Fibroblast of skin of scalp (primary cell): ENCODE results near the gene CTXN1.
"Not testable (repeated sequence)": the region's sequence is repeated elsewhere in the genome, so short reads cannot be mapped to it uniquely, and the experiment has no call there.

ENCODE experiments used
- DNase-seq: peaks from one replicate; pipeline ENCODE4 v3.0.0-alpha.2; 2013

The CTXN1 gene

GRCh38 chr19:7924651-7925170 lies 1.2 kb downstream of the CTXN1 start:
- DNase-seq, result no peak

- DNase-seq, result no peak
Measured at GRCh38 chr19:7924241-7924640, 1.7 kb downstream of the CTXN1 start.

GRCh38 chr19:7923295-7924191 lies 2.4 kb downstream of the CTXN1 start:
- DNase-seq, result no peak

GRCh38 chr19:7922836-7923195 lies 3.1 kb downstream of the CTXN1 start:
- no peak for DNase-seq

- DNase-seq, result no peak
Measured at GRCh38 chr19:7921967-7922835, 3.7 kb downstream of the CTXN1 start.

GRCh38 chr19:7921302-7921966 lies 4.5 kb downstream of the CTXN1 start:
- DNase-seq, result no peak

- peak; percentile 97 for DNase-seq
Measured at GRCh38 chr19:7920519-7921301, 5.2 kb downstream of the CTXN1 start.

GRCh38 chr19:7919610-7920518 lies 6.1 kb downstream of the CTXN1 start, which contains the start of gene SNAPC2:
TSS of gene SNAPC2 (plus strand) at chr19:7920338. CDS start at chr19:7920367, 29 bp downstream.
- DNase-seq, result peak; percentile 96

GRCh38 chr19:7918615-7919421 lies 7.1 kb downstream of the CTXN1 start:
- DNase-seq, result no peak

- DNase-seq, result not testable (repeated sequence)
Measured at GRCh38 chr19:7918062-7918614, 7.8 kb downstream of the CTXN1 start.

- peak; percentile 44 for DNase-seq
Measured at GRCh38 chr19:7917267-7918061, 8.5 kb downstream of the CTXN1 start.

GRCh38 chr19:7916955-7917266 lies 9.0 kb downstream of the CTXN1 start:
- DNase-seq, result no peak

GRCh38 chr19:7916103-7916954 lies 9.6 kb downstream of the CTXN1 start:
- no peak for DNase-seq

- no peak for DNase-seq
Measured at GRCh38 chr19:7915250-7916102, 10.5 kb downstream of the CTXN1 start.

- DNase-seq, result no peak
Measured at GRCh38 chr19:7914598-7915045, 11.3 kb downstream of the CTXN1 start, which contains the start of gene TGFBR3L. TSS of gene TGFBR3L (plus strand) at chr19:7914830.

- no peak for DNase-seq
Measured at GRCh38 chr19:7914099-7914498, 11.8 kb downstream of the CTXN1 start.

- no peak for DNase-seq
Measured at GRCh38 chr19:7913652-7914051, 12.3 kb downstream of the CTXN1 start.
